CD14-positive monocyte (primary cell): ENCODE data around the gene WDR33. TPM values are rescaled to one million over a fixed set of nuclear protein-coding genes. Genes with fewer than 3 reads are reported as not detected.
A peak's percentile ranks its signal among the peaks of the same experiment; 100 is the strongest.

Experiments used
- DNase-seq, 3 donors: peaks; one replicate each; pipeline ENCODE4 v3.0.0-alpha.2; 2011 to 2022
- H2AFZ ChIP-seq: 2 replicates; pipeline ENCODE4 v1.6.0; 2012; ENCODE audit warnings: mild to moderate bottlenecking, low read depth, low read length, inconsistent platforms; ENCODE audit not compliant: insufficient read depth, poor library complexity, severe bottlenecking
- H3K27ac ChIP-seq, 2 donors: 1 replicate in 1 of 2; 2 replicates in 1 of 2; pipeline ENCODE4 v1.5.1; 2012 to 2013; ENCODE audit warnings: low read length in 2 of 2, control low read depth in 1 of 2, inconsistent platforms in 1 of 2, low read depth in 1 of 2, mild to moderate bottlenecking in 1 of 2
- H3K27me3 ChIP-seq, 2 donors: one replicate each; pipeline versions ENCODE4 v1.6.0 to v1.6.1; 2011 to 2013; ENCODE audit warnings: low read length in 2 of 2; ENCODE audit not compliant: control insufficient read depth in 2 of 2, insufficient read depth in 2 of 2
- H3K36me3 ChIP-seq, 2 donors: replicated peaks in 1 of 2; 1 replicate in 1 of 2; 2 replicates in 1 of 2; pipeline versions ENCODE4 v1.5.1 to v1.6.1; 2012 to 2013; ENCODE audit warnings: low read length in 2 of 2, control low read depth in 1 of 2, inconsistent platforms in 1 of 2, mild to moderate bottlenecking in 1 of 2; ENCODE audit not compliant: insufficient read depth in 2 of 2, control insufficient read depth in 1 of 2
- H3K4me1 ChIP-seq, 2 donors: 1 replicate in 1 of 2; 2 replicates in 1 of 2; pipeline versions ENCODE4 v1.5.1 to v1.6.1; 2012 to 2013; ENCODE audit warnings: low read length in 2 of 2, control low read depth in 1 of 2, inconsistent platforms in 1 of 2, mild to moderate bottlenecking in 1 of 2, moderate library complexity in 1 of 2; ENCODE audit not compliant: insufficient read depth in 2 of 2, control insufficient read depth in 1 of 2
- H3K4me2 ChIP-seq: replicated peaks from 2 replicates; pipeline ENCODE3; 2012; ENCODE audit warnings: low read length, moderate library complexity, mild to moderate bottlenecking; ENCODE audit not compliant: poor library complexity, severe bottlenecking; ENCODE audit errors: extremely low read depth
- H3K4me3 ChIP-seq, 3 experiments: fragments of 200-600 bp in 1 of 3; sonication (generic) in 1 of 3; replicated peaks in 1 of 3; 1 replicate in 2 of 3; 2 replicates in 1 of 3; pipeline ENCODE4 v1.5.1; 2011 to 2013; ENCODE audit warnings: low read length in 3 of 3, mild to moderate bottlenecking in 3 of 3, control low read depth in 2 of 3, low read depth in 2 of 3, inconsistent platforms in 1 of 3, moderate library complexity in 1 of 3
- H3K79me2 ChIP-seq: 2 replicates; pipeline ENCODE4 v1.6.0; 2012; ENCODE audit warnings: mild to moderate bottlenecking, control low read depth, inconsistent platforms, low read length, moderate library complexity; ENCODE audit not compliant: insufficient read depth
- H3K9ac ChIP-seq: 2 replicates; pipeline ENCODE4 v1.6.0; 2017; ENCODE audit warnings: low read length, mild to moderate bottlenecking; ENCODE audit not compliant: insufficient read depth, poor library complexity, severe bottlenecking
- H3K9me3 ChIP-seq, 2 donors: replicated peaks in 1 of 2; 1 replicate in 1 of 2; 2 replicates in 1 of 2; pipeline versions ENCODE4 v1.5.1 to v1.6.1; 2012 to 2013; ENCODE audit warnings: low read length in 2 of 2, control low read depth in 1 of 2; ENCODE audit not compliant: control insufficient read depth in 1 of 2, insufficient read depth in 1 of 2
- H4K20me1 ChIP-seq: 2 replicates; pipeline ENCODE4 v1.6.0; 2012; ENCODE audit warnings: mild to moderate bottlenecking, low read length, control low read depth, moderate library complexity; ENCODE audit not compliant: insufficient read depth
- H3K27ac Mint-ChIP-seq, 7 donors: one replicate each; pipeline ENCODE4 v1.8.0; 2020; ENCODE audit warnings: mild to moderate bottlenecking in 7 of 7, mixed read lengths in 7 of 7, moderate library complexity in 6 of 7, inconsistent platforms in 2 of 7
- H3K27me3 Mint-ChIP-seq, 3 donors: one replicate each; pipeline ENCODE4 v1.8.0; 2021 to 2022; ENCODE audit warnings: low read depth in 3 of 3, mild to moderate bottlenecking in 3 of 3, mixed read lengths in 3 of 3, moderate library complexity in 3 of 3, inconsistent platforms in 1 of 3
- H3K36me3 Mint-ChIP-seq, 2 donors: one replicate each; pipeline ENCODE4 v1.8.0; 2020; ENCODE audit warnings: mixed read lengths in 2 of 2, inconsistent platforms in 1 of 2, mild to moderate bottlenecking in 1 of 2
- H3K4me1 Mint-ChIP-seq: one replicate; pipeline ENCODE4 v1.8.0; 2020; ENCODE audit warnings: mild to moderate bottlenecking, mixed read lengths
- H3K4me3 Mint-ChIP-seq, 2 donors: one replicate each; pipeline ENCODE4 v1.8.0; 2020; ENCODE audit warnings: mild to moderate bottlenecking in 2 of 2, mixed read lengths in 2 of 2, moderate library complexity in 1 of 2
- H3K9me3 Mint-ChIP-seq, 7 donors: one replicate each; pipeline ENCODE4 v1.8.0; 2020 to 2022; ENCODE audit warnings: mixed read lengths in 7 of 7, mild to moderate bottlenecking in 6 of 7, moderate library complexity in 6 of 7, inconsistent platforms in 2 of 7
- WGBS: methylation state at CpG from one replicate; pipeline ENCODE4 v1.1.5; 2013; ENCODE audit warnings: missing lambda C conversion rate; ENCODE audit not compliant: insufficient coverage; 5-methylcytosine and 5-hydroxymethylcytosine counted together
- intact Hi-C, 2 donors: fragments of 100-400 bp; cut with micrococcal nuclease; formaldehyde crosslinking; loops; one replicate each; pipeline versions ENCODE4 v1.15.0 to v1.15.1; 2023
- polyA plus RNA-seq, 3 donors: library from polyadenylated mRNA; depleted of rRNA in 1 of 3; unstranded in 2 of 3; stranded (reverse) in 1 of 3; fragments of 300-500 nt in 2 of 3; fragments of >200 nt in 1 of 3; fragmentation: Illumina TruSeq in 2 of 3; gene quantifications; 1 replicate in 2 of 3; 2 replicates in 1 of 3; pipeline ENCODE4 v1.2.3, GENCODE V29; 2012 to 2021
- TF ChIP-seq, protein P1 (sequence below): fragments of 200-600 bp; IDR thresholded peaks from one replicate; pipeline ENCODE4 v1.8.0; 2022; ENCODE audit warnings: antibody characterized with exemption, mild to moderate bottlenecking

The WDR33 gene
- polyA plus RNA-seq, 3 donors: 12.5 to 19.6 (median 12.6) TPM

DNA sequence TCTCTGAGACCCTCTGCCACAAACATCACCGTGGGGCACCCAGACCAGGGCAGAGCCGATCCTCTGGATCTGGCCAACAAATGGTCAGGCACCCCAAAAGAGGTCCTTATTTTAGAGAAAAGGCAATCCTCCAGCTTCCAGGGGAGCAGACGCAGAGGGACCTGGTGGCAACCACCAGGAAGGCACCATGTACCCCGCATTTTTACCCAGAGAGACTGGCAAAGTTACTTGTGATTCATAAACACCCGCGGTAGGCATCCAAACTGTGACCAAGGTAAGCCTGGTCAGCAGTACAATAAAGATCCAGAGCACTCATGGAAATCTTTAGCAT, 146.1 kb downstream of the WDR33 start:
- Histone ChIP-seq H3K79me2 (no peaks in the 10 kb centered on the region), H2AFZ (no peak overlapping the region), H3K4me2 (no peak overlapping the region), H3K27ac (no peak overlapping the region), H3K27me3 (peaks cover 36 to 52% of the 10 kb centered on the region in 2 donors), H3K9ac (no peak overlapping the region), H3K4me3 (no peak overlapping the region), H3K4me1 (no peaks in the 10 kb centered on the region), H3K36me3 (no peaks in the 10 kb centered on the region), H4K20me1 (no peaks in the 10 kb centered on the region), H3K9me3 (peaks cover 5 to 7% of the 10 kb centered on the region in 2 donors)
- Mint-ChIP-seq H3K4me1 (peaks cover 4% of the 10 kb centered on the region), H3K9me3 (peaks cover 0 to 12% (median 4%) of the 10 kb centered on the region in 7 donors), H3K36me3 (peaks cover 0 to 3% of the 10 kb centered on the region in 2 donors), H3K27me3 (peaks cover 47 to 69% (median 59%) of the 10 kb centered on the region in 3 donors), H3K4me3 (peak overlapping the region in 1 of 2 donors; percentile 8), H3K27ac (peak overlapping the region in 1 of 7 donors; percentile 41)
- intact Hi-C loops: no loop called here
- 95% methylated on average over 6 of the region's 6 CpGs for WGBS
- DNase-seq: no peak
- TF ChIP-seq, protein P1, sequence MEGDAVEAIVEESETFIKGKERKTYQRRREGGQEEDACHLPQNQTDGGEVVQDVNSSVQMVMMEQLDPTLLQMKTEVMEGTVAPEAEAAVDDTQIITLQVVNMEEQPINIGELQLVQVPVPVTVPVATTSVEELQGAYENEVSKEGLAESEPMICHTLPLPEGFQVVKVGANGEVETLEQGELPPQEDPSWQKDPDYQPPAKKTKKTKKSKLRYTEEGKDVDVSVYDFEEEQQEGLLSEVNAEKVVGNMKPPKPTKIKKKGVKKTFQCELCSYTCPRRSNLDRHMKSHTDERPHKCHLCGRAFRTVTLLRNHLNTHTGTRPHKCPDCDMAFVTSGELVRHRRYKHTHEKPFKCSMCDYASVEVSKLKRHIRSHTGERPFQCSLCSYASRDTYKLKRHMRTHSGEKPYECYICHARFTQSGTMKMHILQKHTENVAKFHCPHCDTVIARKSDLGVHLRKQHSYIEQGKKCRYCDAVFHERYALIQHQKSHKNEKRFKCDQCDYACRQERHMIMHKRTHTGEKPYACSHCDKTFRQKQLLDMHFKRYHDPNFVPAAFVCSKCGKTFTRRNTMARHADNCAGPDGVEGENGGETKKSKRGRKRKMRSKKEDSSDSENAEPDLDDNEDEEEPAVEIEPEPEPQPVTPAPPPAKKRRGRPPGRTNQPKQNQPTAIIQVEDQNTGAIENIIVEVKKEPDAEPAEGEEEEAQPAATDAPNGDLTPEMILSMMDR: no peak

DNA sequence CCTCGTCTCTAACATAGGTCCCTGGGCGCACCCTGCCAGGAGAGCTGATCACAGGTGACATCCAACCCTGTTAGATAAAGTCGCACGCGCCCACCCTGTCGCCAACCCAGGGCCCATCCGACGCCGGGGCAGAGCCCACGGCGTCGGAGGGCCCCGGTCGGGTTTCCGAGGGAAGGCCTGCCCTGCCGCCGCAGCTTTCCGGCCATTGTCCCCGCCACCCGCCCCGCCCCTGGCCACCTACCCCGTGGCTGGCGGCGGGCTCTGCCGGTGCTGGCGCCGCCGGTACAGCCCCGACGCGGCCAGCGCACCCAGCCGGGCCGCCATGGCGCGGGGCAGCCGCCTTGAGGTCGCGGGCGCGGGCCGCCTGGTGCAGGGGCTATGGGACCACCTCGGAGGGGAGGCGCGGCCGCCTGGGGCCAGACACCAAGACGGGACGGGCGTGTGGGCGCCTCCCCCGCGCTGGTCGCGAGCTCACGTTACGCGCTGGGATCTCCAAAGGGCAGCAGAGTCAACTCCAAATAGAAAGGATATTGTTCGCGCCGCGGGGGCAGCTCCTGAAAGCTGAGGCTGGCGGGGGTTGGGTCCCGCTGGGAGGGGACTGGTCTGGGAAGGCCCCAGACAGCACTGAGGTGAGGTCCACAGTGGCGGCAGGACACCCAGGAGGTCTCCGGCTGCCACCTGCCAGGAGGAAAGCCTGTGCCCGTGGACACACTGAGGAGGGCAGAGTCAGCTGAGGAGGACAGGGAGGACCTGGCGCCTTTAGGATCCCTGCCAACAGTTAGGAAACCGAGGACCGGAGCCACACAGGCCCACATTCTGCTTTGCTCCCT, 146.7 kb downstream of the WDR33 start:
- H3K4me2 ChIP-seq: no peak overlapping the region
- no peak for DNase-seq
- H3K27me3 Mint-ChIP-seq: peaks cover 47 to 63% (median 57%) of the 10 kb centered on the region in 3 donors

More for the DNA sequence above, 146.7 kb downstream of the WDR33 start:
- Histone ChIP-seq H2AFZ (no peak overlapping the region), H3K9ac (no peak overlapping the region), H3K4me1 (no peaks in the 10 kb centered on the region), H4K20me1 (no peaks in the 10 kb centered on the region), H3K36me3 (no peaks in the 10 kb centered on the region), H3K9me3 (peaks cover 7% of the 10 kb centered on the region in 2 donors), H3K4me3 (no peak overlapping the region), H3K79me2 (no peaks in the 10 kb centered on the region), H3K27ac (no peak overlapping the region), H3K27me3 (peaks cover 36 to 52% of the 10 kb centered on the region in 2 donors)
- Mint-ChIP-seq H3K36me3 (peaks cover 0 to 3% of the 10 kb centered on the region in 2 donors), H3K4me1 (peaks cover 9% of the 10 kb centered on the region), H3K27ac (no peak overlapping the region), H3K9me3 (peaks cover 0 to 13% (median 5%) of the 10 kb centered on the region in 7 donors), H3K4me3 (peak overlapping the region; percentile 6 to 82)
- intact Hi-C loops: no loop called here
- TF ChIP-seq, protein P1: no peak
- 15% methylated on average over 67 of the region's 69 CpGs for WGBS
